Keratinocyte (primary cell): Measurements from ENCODE around the gene BTF3.

Source experiments
- CTCF ChIP-seq, 3 experiments: IDR thresholded peaks in 1 of 3; conservative IDR thresholded peaks in 1 of 3; optimal IDR thresholded peaks in 1 of 3; 2 replicates in 2 of 3; 3 replicates in 1 of 3; pipeline versions ENCODE3 to v1.5.1; 2011; ENCODE audit warnings: low read length in 3 of 3, mild to moderate bottlenecking in 3 of 3, moderate library complexity in 2 of 3, control low read depth in 1 of 3, inconsistent platforms in 1 of 3; ENCODE audit not compliant: insufficient read depth in 2 of 3; ENCODE audit errors: extremely low read depth in 1 of 3
- EZH2 ChIP-seq: IDR thresholded peaks from one replicate; pipeline ENCODE4 v1.6.1; 2012; ENCODE audit warnings: inconsistent platforms, mild to moderate bottlenecking, low read length, moderate library complexity

- no peak for TF ChIP-seq EZH2
- no peak for TF ChIP-seq CTCF (optimal IDR thresholded peaks at IDR 0.05 in 1 of 3, IDR thresholded peaks at IDR 0.05 in 1 of 3, conservative IDR thresholded peaks at IDR 0.05 in 1 of 3; ENCODE audit: extremely low read depth in 1 of 3, insufficient read depth in 2 of 3, low read length in 3 of 3)
These were observed 7.1 kb upstream of the BTF3 start for GRCh38 chr5:73491155-73491554.
